ENCODE data around the gene TPSD1.
"Not testable (repeated sequence)": the region's sequence is repeated elsewhere in the genome, so short reads cannot be mapped to it uniquely, and the experiment has no call there.

DNA sequence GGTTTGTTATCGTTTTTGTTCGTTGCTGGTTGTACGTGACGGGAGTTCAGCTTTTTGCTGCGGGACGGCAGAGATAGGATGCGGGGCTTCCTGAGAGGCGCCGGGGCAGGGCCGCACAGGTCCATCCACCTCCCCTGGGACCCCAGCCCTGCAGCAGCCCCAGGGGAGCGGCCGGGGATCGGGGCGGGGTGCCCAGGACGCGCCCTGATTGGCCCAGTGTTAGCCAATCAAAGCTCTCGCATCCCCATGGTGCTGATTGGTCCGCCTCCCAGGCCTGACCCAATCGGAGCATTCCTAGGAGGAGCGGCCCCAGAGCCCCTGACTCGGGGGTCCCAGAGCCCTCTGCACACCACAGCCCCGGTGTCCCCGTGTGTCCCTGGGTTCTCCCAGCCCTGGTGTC lies 17.0 kb upstream of the TPSD1 start:
- TF ChIP-seq SIN3A (IDR thresholded peaks at IDR 0.05; ENCODE audit: borderline replicate concordance, insufficient read depth, low read depth, low read length); POLR2AphosphoS5 (IDR thresholded peaks at IDR 0.05; ENCODE audit: low read depth, low read length); TCF7L2 (IDR thresholded peaks at IDR 0.05; ENCODE audit: low read depth, low read length): not testable (repeated sequence)
- TF ChIP-seq, protein P1, sequence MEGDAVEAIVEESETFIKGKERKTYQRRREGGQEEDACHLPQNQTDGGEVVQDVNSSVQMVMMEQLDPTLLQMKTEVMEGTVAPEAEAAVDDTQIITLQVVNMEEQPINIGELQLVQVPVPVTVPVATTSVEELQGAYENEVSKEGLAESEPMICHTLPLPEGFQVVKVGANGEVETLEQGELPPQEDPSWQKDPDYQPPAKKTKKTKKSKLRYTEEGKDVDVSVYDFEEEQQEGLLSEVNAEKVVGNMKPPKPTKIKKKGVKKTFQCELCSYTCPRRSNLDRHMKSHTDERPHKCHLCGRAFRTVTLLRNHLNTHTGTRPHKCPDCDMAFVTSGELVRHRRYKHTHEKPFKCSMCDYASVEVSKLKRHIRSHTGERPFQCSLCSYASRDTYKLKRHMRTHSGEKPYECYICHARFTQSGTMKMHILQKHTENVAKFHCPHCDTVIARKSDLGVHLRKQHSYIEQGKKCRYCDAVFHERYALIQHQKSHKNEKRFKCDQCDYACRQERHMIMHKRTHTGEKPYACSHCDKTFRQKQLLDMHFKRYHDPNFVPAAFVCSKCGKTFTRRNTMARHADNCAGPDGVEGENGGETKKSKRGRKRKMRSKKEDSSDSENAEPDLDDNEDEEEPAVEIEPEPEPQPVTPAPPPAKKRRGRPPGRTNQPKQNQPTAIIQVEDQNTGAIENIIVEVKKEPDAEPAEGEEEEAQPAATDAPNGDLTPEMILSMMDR (IDR thresholded peaks at IDR 0.05) = not testable (repeated sequence)
- TF ChIP-seq, protein P2, sequence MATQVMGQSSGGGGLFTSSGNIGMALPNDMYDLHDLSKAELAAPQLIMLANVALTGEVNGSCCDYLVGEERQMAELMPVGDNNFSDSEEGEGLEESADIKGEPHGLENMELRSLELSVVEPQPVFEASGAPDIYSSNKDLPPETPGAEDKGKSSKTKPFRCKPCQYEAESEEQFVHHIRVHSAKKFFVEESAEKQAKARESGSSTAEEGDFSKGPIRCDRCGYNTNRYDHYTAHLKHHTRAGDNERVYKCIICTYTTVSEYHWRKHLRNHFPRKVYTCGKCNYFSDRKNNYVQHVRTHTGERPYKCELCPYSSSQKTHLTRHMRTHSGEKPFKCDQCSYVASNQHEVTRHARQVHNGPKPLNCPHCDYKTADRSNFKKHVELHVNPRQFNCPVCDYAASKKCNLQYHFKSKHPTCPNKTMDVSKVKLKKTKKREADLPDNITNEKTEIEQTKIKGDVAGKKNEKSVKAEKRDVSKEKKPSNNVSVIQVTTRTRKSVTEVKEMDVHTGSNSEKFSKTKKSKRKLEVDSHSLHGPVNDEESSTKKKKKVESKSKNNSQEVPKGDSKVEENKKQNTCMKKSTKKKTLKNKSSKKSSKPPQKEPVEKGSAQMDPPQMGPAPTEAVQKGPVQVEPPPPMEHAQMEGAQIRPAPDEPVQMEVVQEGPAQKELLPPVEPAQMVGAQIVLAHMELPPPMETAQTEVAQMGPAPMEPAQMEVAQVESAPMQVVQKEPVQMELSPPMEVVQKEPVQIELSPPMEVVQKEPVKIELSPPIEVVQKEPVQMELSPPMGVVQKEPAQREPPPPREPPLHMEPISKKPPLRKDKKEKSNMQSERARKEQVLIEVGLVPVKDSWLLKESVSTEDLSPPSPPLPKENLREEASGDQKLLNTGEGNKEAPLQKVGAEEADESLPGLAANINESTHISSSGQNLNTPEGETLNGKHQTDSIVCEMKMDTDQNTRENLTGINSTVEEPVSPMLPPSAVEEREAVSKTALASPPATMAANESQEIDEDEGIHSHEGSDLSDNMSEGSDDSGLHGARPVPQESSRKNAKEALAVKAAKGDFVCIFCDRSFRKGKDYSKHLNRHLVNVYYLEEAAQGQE (IDR thresholded peaks at IDR 0.05; ENCODE audit: insufficient read depth in 1 of 2, low read depth in 2 of 2, low read length in 1 of 2) = not testable (repeated sequence)

Measured in Panc1 (cell line).